IMR-90 (cell line): ENCODE measurements around the gene CCDC88B. TPM values are rescaled to one million over a fixed set of nuclear protein-coding genes. Genes with fewer than 3 reads are reported as not detected.

Experiments
- ATAC-seq: fragments of 200-7000 bp; cut with Tn5 transposase; 2 replicates; pipeline ENCODE4 v1.9.1; 2020; ENCODE audit warnings: low read depth, mild to moderate bottlenecking, moderate library complexity
- BruUV-seq: library from RNA; stranded (reverse); fragments of 400-500 nt; replicated peaks from 2 replicates; lab custom pipeline; 2021; lab: Mats Ljungman, UMichigan
- CTCF ChIA-PET: fragments of 300-600 bp; formaldehyde crosslinking; extraction: SDS; loops from one replicate; lab custom pipeline; 2021; ENCODE audit warnings: antibody characterized with exemption; lab: Yijun Ruan, JAX
- POLR2A ChIA-PET: fragments of 300-600 bp; sonication (Branson Sonifier 250); formaldehyde crosslinking; loops from one replicate; lab custom pipeline; 2022; ENCODE audit warnings: antibody characterized with exemption; ENCODE audit not compliant: unreplicated experiment; lab: Charles Lee
- DNase-seq: peaks from one replicate; pipeline ENCODE4 v3.0.0; 2013
- H2AFZ ChIP-seq: replicated peaks from 2 replicates; pipeline ENCODE3; 2013; ENCODE audit warnings: low read length, mild to moderate bottlenecking; ENCODE audit not compliant: poor library complexity
- H2AK5ac ChIP-seq: 2 replicates; pipeline ENCODE4 v1.6.1; 2013; ENCODE audit warnings: low read depth, low read length, inconsistent platforms
- H2AK9ac ChIP-seq: replicated peaks from 2 replicates; pipeline ENCODE3; 2013; ENCODE audit warnings: mild to moderate bottlenecking, low read depth, low read length, moderate library complexity; ENCODE audit not compliant: poor library complexity
- H2BK120ac ChIP-seq: 2 replicates; pipeline ENCODE4 v1.6.1; 2013; ENCODE audit warnings: low read depth, low read length, inconsistent platforms
- H2BK15ac ChIP-seq: 3 replicates; pipeline ENCODE4 v1.6.1; 2013; ENCODE audit warnings: low read depth, low read length, inconsistent platforms
- H2BK20ac ChIP-seq: 2 replicates; pipeline ENCODE4 v1.6.1; 2013; ENCODE audit warnings: low read depth, mild to moderate bottlenecking, inconsistent platforms, low read length, moderate library complexity
- H2BK5ac ChIP-seq: 2 replicates; pipeline ENCODE4 v1.6.1; 2013; ENCODE audit warnings: mild to moderate bottlenecking, low read depth, low read length, inconsistent platforms; ENCODE audit not compliant: poor library complexity, severe bottlenecking
- H3K14ac ChIP-seq: replicated peaks from 2 replicates; pipeline ENCODE4 v1.6.1; 2013; ENCODE audit warnings: low read depth, low read length, inconsistent platforms
- H3K18ac ChIP-seq: 2 replicates; pipeline ENCODE4 v1.6.1; 2013; ENCODE audit warnings: low read depth, low read length, control low read depth
- H3K23ac ChIP-seq: 2 replicates; pipeline ENCODE4 v1.6.1; 2013; ENCODE audit warnings: low read depth, low read length, inconsistent platforms
- H3K27ac ChIP-seq: 2 replicates; pipeline ENCODE4 v1.5.1; 2013; ENCODE audit warnings: mild to moderate bottlenecking, control low read depth, low read length; ENCODE audit not compliant: insufficient read depth
- H3K27me3 ChIP-seq: 2 replicates; pipeline ENCODE4 v1.6.1; 2013; ENCODE audit warnings: low read length; ENCODE audit not compliant: control insufficient read depth, insufficient read depth
- H3K36me3 ChIP-seq: 2 replicates; pipeline ENCODE4 v1.6.1; 2013; ENCODE audit warnings: low read length, mixed read lengths; ENCODE audit not compliant: control insufficient read depth, insufficient read depth
- H3K4ac ChIP-seq: 2 replicates; pipeline ENCODE4 v1.6.1; 2013; ENCODE audit warnings: low read depth, low read length, inconsistent platforms
- H3K4me1 ChIP-seq: 2 replicates; pipeline ENCODE4 v1.6.1; 2013; ENCODE audit warnings: low read length, mixed read lengths; ENCODE audit not compliant: control insufficient read depth, insufficient read depth
- H3K4me2 ChIP-seq: 2 replicates; pipeline ENCODE4 v1.6.1; 2013; ENCODE audit warnings: low read depth, mild to moderate bottlenecking, control low read depth, low read length, moderate library complexity
- H3K4me3 ChIP-seq: 2 replicates; pipeline ENCODE4 v1.5.1; 2013; ENCODE audit warnings: low read depth, mild to moderate bottlenecking, control low read depth, low read length, moderate library complexity; ENCODE audit not compliant: insufficient read depth
- H3K56ac ChIP-seq: 2 replicates; pipeline ENCODE4 v1.6.1; 2013; ENCODE audit warnings: low read length, inconsistent platforms; ENCODE audit not compliant: insufficient read depth; ENCODE audit errors: extremely low read depth
- H3K79me1 ChIP-seq, 2 experiments: 2 replicates each; pipeline ENCODE4 v1.6.1; 2013; ENCODE audit warnings: low read length in 2 of 2, inconsistent platforms in 1 of 2, low read depth in 1 of 2
- H3K9ac ChIP-seq: 2 replicates; pipeline ENCODE4 v1.6.1; 2013; ENCODE audit warnings: low read depth, low read length, control low read depth
- H3K9me1 ChIP-seq: 2 replicates; pipeline ENCODE4 v1.6.1; 2013; ENCODE audit warnings: low read length, inconsistent platforms; ENCODE audit not compliant: insufficient read depth
- H3K9me3 ChIP-seq: 2 replicates; pipeline ENCODE4 v1.6.1; 2013; ENCODE audit warnings: low read length; ENCODE audit not compliant: control insufficient read depth, insufficient read depth
- H4K20me1 ChIP-seq: 2 replicates; pipeline ENCODE4 v1.6.1; 2013; ENCODE audit warnings: low read length, inconsistent platforms; ENCODE audit not compliant: insufficient read depth
- H4K5ac ChIP-seq: 2 replicates; pipeline ENCODE4 v1.6.1; 2013; ENCODE audit warnings: mild to moderate bottlenecking, low read depth, low read length, control low read depth
- H4K8ac ChIP-seq, 2 experiments: 2 replicates each; pipeline ENCODE4 v1.6.1; 2013; ENCODE audit warnings: low read depth in 2 of 2, low read length in 2 of 2, control low read depth in 1 of 2, inconsistent platforms in 1 of 2
- H4K91ac ChIP-seq: 2 replicates; pipeline ENCODE4 v1.6.1; 2013; ENCODE audit warnings: low read depth, low read length, inconsistent platforms; ENCODE audit not compliant: insufficient read depth
- BHLHE40 ChIP-seq: fragments of 150-350 bp; IDR thresholded peaks from 2 replicates; pipeline ENCODE4 v1.6.1; 2016; ENCODE audit warnings: mild to moderate bottlenecking, low read depth, low read length
- CEBPB ChIP-seq: IDR thresholded peaks from 2 replicates; pipeline ENCODE4 v1.6.1; 2012; ENCODE audit warnings: low read depth, low read length, improper control_type of control experiment
- CHD1 ChIP-seq: IDR thresholded peaks from 2 replicates; pipeline ENCODE4 v1.6.1; 2012; ENCODE audit warnings: low read depth, low read length, improper control_type of control experiment
- CTCF ChIP-seq: conservative IDR thresholded peaks from 2 replicates; pipeline ENCODE4 v1.5.1; 2012; ENCODE audit warnings: mild to moderate bottlenecking, low read depth, low read length, improper control_type of control experiment
- ELK1 ChIP-seq: fragments of 150-350 bp; IDR thresholded peaks from 2 replicates; pipeline ENCODE4 v1.6.1; 2016; ENCODE audit warnings: low read depth, mild to moderate bottlenecking, low read length, moderate library complexity, borderline replicate concordance
- FOS ChIP-seq: fragments of 150-350 bp; IDR thresholded peaks from 2 replicates; pipeline ENCODE4 v1.6.1; 2016; ENCODE audit warnings: low read depth, low read length
- MAFK ChIP-seq: IDR thresholded peaks from 2 replicates; pipeline ENCODE4 v1.6.1; 2012; ENCODE audit warnings: low read depth, low read length, improper control_type of control experiment
- MAZ ChIP-seq: IDR thresholded peaks from 2 replicates; pipeline ENCODE4 v1.6.1; 2012; ENCODE audit warnings: low read depth, mild to moderate bottlenecking, low read length, improper control_type of control experiment, moderate library complexity, borderline replicate concordance
- MXI1 ChIP-seq: IDR thresholded peaks from 2 replicates; pipeline ENCODE4 v1.6.1; 2012; ENCODE audit warnings: low read depth, mild to moderate bottlenecking, low read length, moderate library complexity, borderline replicate concordance
- NFE2L2 ChIP-seq: fragments of 150-350 bp; IDR thresholded peaks from 2 replicates; pipeline ENCODE4 v1.6.1; 2016; ENCODE audit warnings: low read depth, mild to moderate bottlenecking, low read length
- POLR2A ChIP-seq: IDR thresholded peaks from 2 replicates; pipeline ENCODE4 v1.6.1; 2012; ENCODE audit warnings: mild to moderate bottlenecking, low read depth, low read length
- RAD21 ChIP-seq: IDR thresholded peaks from 2 replicates; pipeline ENCODE4 v1.6.1; 2012; ENCODE audit warnings: low read length, improper control_type of control experiment
- RCOR1 ChIP-seq: IDR thresholded peaks from 2 replicates; pipeline ENCODE4 v1.6.1; 2012; ENCODE audit warnings: mild to moderate bottlenecking, low read length, improper control_type of control experiment; ENCODE audit not compliant: insufficient replicate concordance
- RFX5 ChIP-seq: IDR thresholded peaks from 2 replicates; pipeline ENCODE4 v1.8.0; 2012; ENCODE audit warnings: low read depth, mild to moderate bottlenecking, low read length, moderate library complexity
- SMC3 ChIP-seq: fragments of 150-350 bp; IDR thresholded peaks from 2 replicates; pipeline ENCODE4 v1.6.1; 2016; ENCODE audit warnings: low read depth, mild to moderate bottlenecking, antibody characterized with exemption, low read length, moderate library complexity
- USF2 ChIP-seq: fragments of 150-350 bp; IDR thresholded peaks from 2 replicates; pipeline ENCODE4 v1.6.1; 2017; ENCODE audit warnings: mild to moderate bottlenecking, antibody characterized with exemption, low read length, low read depth
- WGBS, 2 experiments: methylation state at CpG; one replicate each; pipeline versions ENCODE4 v1.1.5 to v1.1.7; 2013; ENCODE audit warnings: missing lambda C conversion rate in 2 of 2; ENCODE audit not compliant: insufficient read length in 1 of 2; ENCODE audit errors: extremely low coverage in 2 of 2; 5-methylcytosine and 5-hydroxymethylcytosine counted together
- dilution Hi-C: fragments of 300-500 bp; cut with HindIII; formaldehyde crosslinking; loops from one replicate; pipeline ENCODE4 v1.14.3; 2018; ENCODE audit warnings: low sequenced_read_pairs; ENCODE audit not compliant: unreplicated experiment
- in situ Hi-C: fragments of 300-500 bp; cut with MboI; formaldehyde crosslinking; loops from 3 replicates; pipeline ENCODE4 v1.14.3; 2019; ENCODE audit warnings: low sequenced_read_pairs, inconsistent platforms, mixed read lengths
- intact Hi-C: fragments of 100-400 bp; cut with micrococcal nuclease; formaldehyde crosslinking; loops from 2 replicates; pipeline ENCODE4 v1.10.0; 2022
- polyA plus RNA-seq, 3 experiments: library from polyadenylated mRNA; depleted of rRNA; stranded (reverse); fragments of >200 nt; gene quantifications; 2 replicates each; pipeline ENCODE4 v1.2.3, GENCODE V29; 2012; ENCODE audit warnings: low replicate concordance in 1 of 3
- total RNA-seq: library from RNA; depleted of rRNA; stranded (reverse); fragments of >200 nt; gene quantifications from 2 replicates; pipeline ENCODE4 v1.2.3, GENCODE V29; 2012

CCDC88B gene
- total and polyA plus RNA-seq, 2 of the 4 experiments (the other 2 are of a cell fraction), result 1.3 to 2.5 TPM

- no peak overlapping the region for H2BK15ac ChIP-seq
- intact Hi-C loops, result no loop called here
- no peak overlapping the region for H2AK5ac ChIP-seq
- dilution Hi-C loops, result no loop called here
- H2BK120ac ChIP-seq, result no peak overlapping the region
- no peaks in the 10 kb centered on the region for H3K9me1 ChIP-seq
- no peak overlapping the region for H3K18ac ChIP-seq
- H2BK5ac ChIP-seq, result no peak overlapping the region
- no peak overlapping the region for H3K4me2 ChIP-seq
- H2BK20ac ChIP-seq, result no peak overlapping the region
- ChIA-PET CTCF (no interaction called here), POLR2A (no interaction called here)
- TF ChIP-seq USF2, result no peak
- TF ChIP-seq SMC3, result no peak
- TF ChIP-seq RFX5, result no peak
- no peak for TF ChIP-seq MXI1
- TF ChIP-seq ELK1, result no peak
- no peak for TF ChIP-seq CEBPB
- TF ChIP-seq BHLHE40, result no peak
- TF ChIP-seq POLR2A, result no peak
- TF ChIP-seq RAD21, result no peak
- TF ChIP-seq CTCF, result no peak
- no peak for TF ChIP-seq MAFK
- no peak for TF ChIP-seq CHD1
- no peak for TF ChIP-seq NFE2L2
- no peak for TF ChIP-seq FOS
- no peak for TF ChIP-seq RCOR1
- no peak for TF ChIP-seq MAZ
- peaks cover 6% of the 10 kb centered on the region for H3K4me1 ChIP-seq
- H3K4ac ChIP-seq, result no peak overlapping the region
- H3K36me3 ChIP-seq, result no peaks in the 10 kb centered on the region
- no TSS peak for BruUV-seq
- peaks cover 6% of the 10 kb centered on the region; the same call in 1 of the 2 replicates for H3K27me3 ChIP-seq
- no peak for ATAC-seq
- no peak overlapping the region for H4K91ac ChIP-seq
- no peak overlapping the region for H3K27ac ChIP-seq
- 93% methylated on average over 25 of the region's 28 CpGs; no CpG with 5 or more reads in 1 of the 2 experiments for WGBS, 2 experiments
- H2AFZ ChIP-seq, result no peak overlapping the region
- H4K5ac ChIP-seq, result no peak overlapping the region
- H3K23ac ChIP-seq, result no peak overlapping the region
- no peak overlapping the region for H3K14ac ChIP-seq
- H3K9ac ChIP-seq, result no peak overlapping the region
- no peaks in the 10 kb centered on the region for H3K79me1 ChIP-seq
- no peaks in the 10 kb centered on the region for H4K20me1 ChIP-seq
- H3K9me3 ChIP-seq, result no peaks in the 10 kb centered on the region
- H2AK9ac ChIP-seq, result no peak overlapping the region
- no peak overlapping the region for H3K4me3 ChIP-seq
- DNase-seq, result no peak
- H3K56ac ChIP-seq, result no peak overlapping the region
- in situ Hi-C loops, result no loop called here
- no peak overlapping the region for H4K8ac ChIP-seq
Observed at GRCh38 chr11:64344787-64345186, 4.8 kb downstream of the CCDC88B start.
